GM12874 (cell line): Measurements from ENCODE around the gene TMEM95.

Experiments used
- CTCF ChIP-seq: IDR thresholded peaks from 2 replicates; pipeline ENCODE4 v1.5.1; 2011; ENCODE audit warnings: low read depth, mild to moderate bottlenecking, control low read depth, low read length, moderate library complexity; ENCODE audit not compliant: insufficient read depth

Gene TMEM95

GRCh38 chr17:7332111-7332510 is 22.8 kb upstream of the TMEM95 start:
- no peak for TF ChIP-seq CTCF

- TF ChIP-seq CTCF = no peak
Observed at GRCh38 chr17:7334938-7335538, 19.9 kb upstream of the TMEM95 start.

DNA sequence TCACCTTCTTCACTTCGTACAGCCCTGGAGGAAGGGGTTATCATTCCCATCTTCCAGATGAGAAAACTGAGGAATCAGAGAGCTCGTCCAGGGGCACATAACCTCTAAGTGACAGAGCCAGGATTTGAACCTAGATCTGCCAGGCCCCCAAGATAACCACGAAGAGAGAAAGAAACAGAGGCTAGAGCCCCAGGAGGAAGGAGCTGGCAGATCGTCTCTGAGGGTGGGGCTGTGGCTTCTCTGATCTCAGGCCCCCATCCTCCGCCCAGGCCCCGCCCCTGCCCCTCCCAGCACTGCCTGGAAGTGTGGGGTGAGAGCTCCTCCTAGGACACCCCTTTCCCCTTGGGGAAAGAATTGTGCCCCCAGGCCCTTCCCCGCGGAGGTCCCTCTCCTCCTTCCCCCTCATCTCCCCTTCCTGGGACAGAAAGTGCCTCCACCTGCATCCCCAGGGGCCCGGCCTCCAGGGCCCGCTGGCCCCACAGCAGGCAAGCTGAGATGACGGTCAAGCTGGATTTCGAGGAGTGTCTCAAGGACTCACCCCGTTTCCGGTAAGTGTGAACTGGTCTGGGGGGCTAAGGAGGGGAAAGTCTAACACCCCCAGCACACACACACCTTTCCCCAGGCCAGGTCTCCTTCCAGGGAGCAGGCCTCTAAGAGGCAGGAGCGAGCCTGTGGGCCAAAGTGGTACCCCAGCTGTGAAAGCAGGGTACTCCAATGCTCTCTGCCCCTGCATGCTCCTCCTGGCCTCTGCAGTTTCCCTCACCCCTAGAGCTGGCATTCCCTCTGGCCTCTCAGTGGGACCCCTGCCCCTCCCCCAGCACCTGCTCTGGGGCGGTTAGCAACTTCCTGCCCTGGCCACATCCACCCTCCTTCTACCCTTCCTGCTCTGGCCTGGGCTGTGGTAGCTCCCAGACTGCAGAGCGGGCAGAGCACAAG is 18.4 kb upstream of the TMEM95 start, which contains the start of gene ACAP1:
Gene ACAP1, plus strand, starts transcription at position 290 of the 936 bp plus-strand sequence. Its CDS starts 206 bp downstream, at position 496.
- TF ChIP-seq CTCF = no peak

DNA sequence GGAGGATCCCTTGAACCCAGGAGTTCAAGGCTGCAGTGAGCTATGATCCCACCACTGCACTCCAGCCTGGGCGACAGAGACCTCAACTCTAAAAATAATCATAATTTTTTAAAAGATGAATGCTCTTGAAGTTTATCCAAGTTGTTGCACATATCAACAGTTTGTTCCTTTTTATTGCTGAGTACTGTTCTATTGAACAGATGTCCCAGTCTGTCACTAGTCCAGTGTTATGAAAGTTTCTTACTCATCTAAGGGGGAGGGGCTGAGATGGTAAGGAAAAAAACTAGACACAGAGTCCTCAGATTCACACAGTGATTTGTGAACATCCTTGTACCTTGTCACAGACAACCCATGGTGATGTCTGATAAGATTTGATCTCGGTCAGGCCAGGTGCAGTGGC is 14.8 kb upstream of the TMEM95 start:
- TF ChIP-seq CTCF = no peak

GRCh38 chr17:7341842-7342241 is 13.1 kb upstream of the TMEM95 start:
- no peak for TF ChIP-seq CTCF

DNA sequence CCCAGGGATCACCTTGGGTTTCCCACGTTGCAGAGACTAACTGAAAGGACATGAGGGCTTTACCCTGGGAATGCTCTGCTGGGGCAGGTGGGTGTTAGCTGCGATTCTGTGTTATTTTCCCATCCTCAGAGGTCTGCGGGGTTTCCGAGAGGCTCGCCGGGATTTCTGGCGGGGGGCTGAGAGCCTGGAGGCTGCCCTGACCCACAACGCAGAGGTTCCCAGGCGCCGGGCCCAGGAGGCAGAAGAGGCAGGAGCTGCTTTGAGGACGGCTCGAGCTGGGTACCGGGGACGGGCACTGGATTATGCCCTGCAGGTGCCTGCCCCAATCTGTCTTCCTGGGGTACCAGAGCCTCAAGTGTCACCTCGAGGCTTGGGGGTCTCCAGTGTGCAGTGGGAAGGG is 11.7 kb upstream of the TMEM95 start:
- TF ChIP-seq CTCF = no peak

- TF ChIP-seq CTCF = no peak
Observed at GRCh38 chr17:7346761-7347614, 8.0 kb upstream of the TMEM95 start.
